Thyroid gland (tissue), 4 donors: ENCODE results near the gene FBXL7.

ENCODE experiments used
- CTCF ChIP-seq, 6 experiments: fragments of 200-600 bp in 3 of 6; fragments of 450-650 bp in 3 of 6; sonication (generic) in 3 of 6; IDR thresholded peaks; one replicate each; pipeline ENCODE4 v1.5.1; 2016 to 2019; ENCODE audit warnings: antibody characterized with exemption in 6 of 6, mild to moderate bottlenecking in 2 of 6, inconsistent platforms in 1 of 6, moderate library complexity in 1 of 6
- POLR2A ChIP-seq, 2 donors: fragments of 450-650 bp; IDR thresholded peaks; one replicate each; pipeline ENCODE4 v1.6.1; 2017; ENCODE audit warnings: antibody characterized with exemption in 2 of 2, mild to moderate bottlenecking in 2 of 2, moderate library complexity in 1 of 2

GRCh38 chr5:15728811-15729210, 228.8 kb downstream of the FBXL7 start:
- TF ChIP-seq CTCF (IDR thresholded peaks at IDR 0.05), result no peak
- TF ChIP-seq POLR2A (IDR thresholded peaks at IDR 0.05), result no peak
